Muscle of arm (tissue), 12 donors: ENCODE results near the gene BCL7B. TPM values are rescaled to one million over a fixed set of nuclear protein-coding genes. Genes with fewer than 3 reads are reported as not detected.
"Not testable (repeated sequence)": the region's sequence is repeated elsewhere in the genome, so short reads cannot be mapped to it uniquely, and the experiment has no call there.

Experiments used
- DNase-seq: peaks from one replicate; pipeline ENCODE4 v3.0.0-alpha.2; 2013
- polyA plus RNA-seq, 12 donors: library from polyadenylated mRNA; unstranded; fragments of 120-200 nt; gene quantifications; one replicate each; pipeline ENCODE4 v1.2.1, GENCODE V29; 2013; ENCODE audit not compliant: insufficient read length in 12 of 12

The BCL7B gene
- polyA plus RNA-seq, 12 donors, result 26.7 to 61.0 (median 32.3) TPM; not detected in 1

GRCh38 chr7:73539709-73540108 is 17.8 kb downstream of the BCL7B start:
- DNase-seq, result no peak

GRCh38 chr7:73538510-73538909 is 19.0 kb downstream of the BCL7B start:
- not testable (repeated sequence) for DNase-seq

- DNase-seq, result no peak
These were observed 20.4 kb downstream of the BCL7B start for GRCh38 chr7:73537051-73537450.

- no peak for DNase-seq
These were observed 21.0 kb downstream of the BCL7B start for GRCh38 chr7:73536479-73536878.

GRCh38 chr7:73535918-73536317 is 21.6 kb downstream of the BCL7B start:
- DNase-seq, result not testable (repeated sequence)

GRCh38 chr7:73533742-73534141 is 23.7 kb downstream of the BCL7B start:
- no peak for DNase-seq

GRCh38 chr7:73532224-73532623 is 25.3 kb downstream of the BCL7B start:
- no peak for DNase-seq

- no peak for DNase-seq
These were observed 26.7 kb downstream of the BCL7B start for GRCh38 chr7:73530800-73531199.

- no peak for DNase-seq
These were observed 30.3 kb downstream of the BCL7B start for GRCh38 chr7:73526896-73527821.

GRCh38 chr7:73526158-73526494 is 31.4 kb downstream of the BCL7B start:
- not testable (repeated sequence) for DNase-seq

GRCh38 chr7:73522105-73522872 is 35.2 kb downstream of the BCL7B start, which contains the start of gene BAZ1B:
BAZ1B (minus strand) TSS chr7:73522293; CDS start chr7:73521933, 360 bp downstream.
- DNase-seq, result peak; percentile 97

- peak; percentile 55 for DNase-seq
These were observed 35.8 kb downstream of the BCL7B start for GRCh38 chr7:73521636-73522104.

- no peak for DNase-seq
These were observed 36.5 kb downstream of the BCL7B start for GRCh38 chr7:73520673-73521635.

- DNase-seq, result no peak
These were observed 37.4 kb downstream of the BCL7B start for GRCh38 chr7:73519867-73520672.

GRCh38 chr7:73518470-73518869 is 39.0 kb downstream of the BCL7B start:
- DNase-seq, result no peak

GRCh38 chr7:73517241-73517995 is 40.1 kb downstream of the BCL7B start:
- DNase-seq, result no peak

- no peak for DNase-seq
These were observed 42.3 kb downstream of the BCL7B start for GRCh38 chr7:73515178-73515577.

GRCh38 chr7:73512018-73512780 is 45.3 kb downstream of the BCL7B start:
- DNase-seq, result no peak

GRCh38 chr7:73509463-73509862 is 48.0 kb downstream of the BCL7B start:
- DNase-seq, result no peak
